Measurements from ENCODE around the gene RIMBP3C.
"Not testable (repeated sequence)": the region's sequence is repeated elsewhere in the genome, so short reads cannot be mapped to it uniquely, and the experiment has no call there.

RIMBP3C gene, protein sequence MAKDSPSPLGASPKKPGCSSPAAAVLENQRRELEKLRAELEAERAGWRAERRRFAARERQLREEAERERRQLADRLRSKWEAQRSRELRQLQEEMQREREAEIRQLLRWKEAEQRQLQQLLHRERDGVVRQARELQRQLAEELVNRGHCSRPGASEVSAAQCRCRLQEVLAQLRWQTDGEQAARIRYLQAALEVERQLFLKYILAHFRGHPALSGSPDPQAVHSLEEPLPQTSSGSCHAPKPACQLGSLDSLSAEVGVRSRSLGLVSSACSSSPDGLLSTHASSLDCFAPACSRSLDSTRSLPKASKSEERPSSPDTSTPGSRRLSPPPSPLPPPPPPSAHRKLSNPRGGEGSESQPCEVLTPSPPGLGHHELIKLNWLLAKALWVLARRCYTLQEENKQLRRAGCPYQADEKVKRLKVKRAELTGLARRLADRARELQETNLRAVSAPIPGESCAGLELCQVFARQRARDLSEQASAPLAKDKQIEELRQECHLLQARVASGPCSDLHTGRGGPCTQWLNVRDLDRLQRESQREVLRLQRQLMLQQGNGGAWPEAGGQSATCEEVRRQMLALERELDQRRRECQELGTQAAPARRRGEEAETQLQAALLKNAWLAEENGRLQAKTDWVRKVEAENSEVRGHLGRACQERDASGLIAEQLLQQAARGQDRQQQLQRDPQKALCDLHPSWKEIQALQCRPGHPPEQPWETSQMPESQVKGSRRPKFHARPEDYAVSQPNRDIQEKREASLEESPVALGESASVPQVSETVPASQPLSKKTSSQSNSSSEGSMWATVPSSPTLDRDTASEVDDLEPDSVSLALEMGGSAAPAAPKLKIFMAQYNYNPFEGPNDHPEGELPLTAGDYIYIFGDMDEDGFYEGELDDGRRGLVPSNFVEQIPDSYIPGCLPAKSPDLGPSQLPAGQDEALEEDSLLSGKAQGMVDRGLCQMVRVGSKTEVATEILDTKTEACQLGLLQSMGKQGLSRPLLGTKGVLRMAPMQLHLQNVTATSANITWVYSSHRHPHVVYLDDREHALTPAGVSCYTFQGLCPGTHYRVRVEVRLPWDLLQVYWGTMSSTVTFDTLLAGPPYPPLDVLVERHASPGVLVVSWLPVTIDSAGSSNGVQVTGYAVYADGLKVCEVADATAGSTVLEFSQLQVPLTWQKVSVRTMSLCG (N-terminal part only)

DNA sequence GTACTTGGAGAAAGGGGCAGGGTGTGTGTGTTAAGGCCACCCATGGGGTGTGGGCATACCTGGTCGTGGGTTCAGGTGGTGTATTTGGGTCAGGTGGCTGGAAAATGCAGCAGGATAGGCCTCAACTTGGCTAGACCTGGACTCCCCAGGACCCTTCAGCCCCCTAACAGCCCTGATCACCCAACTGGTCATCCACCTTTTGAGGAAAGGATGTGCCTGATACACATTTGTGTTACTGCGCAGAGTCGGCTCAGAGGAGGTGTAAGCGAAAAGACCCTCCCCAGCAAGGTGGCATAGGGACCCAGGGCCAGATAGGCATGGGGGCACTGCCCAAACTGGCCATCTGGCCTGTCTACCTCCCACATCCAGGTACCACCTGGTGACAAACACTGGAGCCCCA, at the start of gene RIMBP3C:
Gene RIMBP3C, minus strand, starts transcription at position 101 of the 400 bp plus-strand sequence. CDS start 485 bp downstream, outside the sequence.
- DNase-seq = not testable (repeated sequence)

DNA sequence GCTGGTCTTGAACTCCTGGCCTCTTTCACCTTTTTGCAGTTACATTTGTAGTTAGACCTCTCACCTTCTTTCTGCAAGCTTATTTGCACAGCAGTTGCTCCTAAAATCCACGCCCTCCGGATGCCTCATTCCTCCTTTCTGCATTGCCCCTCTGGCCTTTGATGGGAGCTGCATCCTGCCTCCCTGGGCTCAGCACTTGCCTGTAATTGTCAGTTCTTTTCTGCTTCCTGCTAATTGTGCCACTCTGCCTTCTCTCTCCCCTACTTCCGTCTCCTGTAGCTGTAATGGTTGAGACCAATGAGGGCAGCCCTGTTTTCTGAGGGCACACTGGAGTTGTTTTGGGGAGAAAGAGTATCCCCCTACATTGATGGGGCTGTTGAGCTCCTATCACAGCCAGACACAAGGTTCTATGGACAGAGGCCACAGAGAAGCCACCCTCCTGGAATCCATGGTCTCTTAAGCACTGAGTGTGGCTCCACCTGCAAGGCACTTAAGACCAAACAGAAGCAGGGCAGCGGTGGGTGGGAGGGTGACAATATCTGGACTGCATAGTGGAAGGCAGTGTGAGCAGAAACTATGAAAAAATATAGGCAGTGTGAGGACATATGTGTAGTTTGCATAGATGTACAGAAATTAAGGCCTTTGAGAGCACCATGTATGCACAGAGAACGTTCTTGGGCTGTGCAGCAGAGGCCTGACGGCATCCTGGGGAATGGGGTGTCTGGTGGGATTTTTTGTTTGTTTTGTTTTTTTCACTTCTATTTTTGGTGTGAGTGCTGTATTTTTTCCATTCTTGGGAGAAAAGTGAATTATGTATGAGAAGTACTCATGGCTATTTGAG, 48.0 kb upstream of the RIMBP3C start:
- DNase-seq = no peak

DNA sequence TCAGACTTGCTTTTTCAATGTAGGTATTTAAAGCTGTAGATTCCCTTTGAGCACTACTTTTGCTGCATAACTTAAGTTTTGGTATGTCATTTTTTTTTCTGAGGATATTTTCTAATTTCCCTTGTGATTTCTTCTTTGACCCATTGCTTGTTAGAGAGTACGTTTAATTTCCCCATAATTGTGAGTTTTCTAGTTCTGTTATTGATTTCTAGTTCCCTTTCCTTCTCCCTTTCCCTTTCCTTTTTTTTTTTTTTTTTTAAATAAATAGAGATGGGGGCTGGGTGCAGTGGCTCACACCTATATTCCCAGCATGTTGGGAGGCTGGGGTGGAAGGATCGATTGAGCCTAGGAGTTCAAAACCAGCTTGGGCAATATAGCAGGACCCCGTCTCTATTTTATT, 47.0 kb upstream of the RIMBP3C start:
- DNase-seq = no peak

DNA sequence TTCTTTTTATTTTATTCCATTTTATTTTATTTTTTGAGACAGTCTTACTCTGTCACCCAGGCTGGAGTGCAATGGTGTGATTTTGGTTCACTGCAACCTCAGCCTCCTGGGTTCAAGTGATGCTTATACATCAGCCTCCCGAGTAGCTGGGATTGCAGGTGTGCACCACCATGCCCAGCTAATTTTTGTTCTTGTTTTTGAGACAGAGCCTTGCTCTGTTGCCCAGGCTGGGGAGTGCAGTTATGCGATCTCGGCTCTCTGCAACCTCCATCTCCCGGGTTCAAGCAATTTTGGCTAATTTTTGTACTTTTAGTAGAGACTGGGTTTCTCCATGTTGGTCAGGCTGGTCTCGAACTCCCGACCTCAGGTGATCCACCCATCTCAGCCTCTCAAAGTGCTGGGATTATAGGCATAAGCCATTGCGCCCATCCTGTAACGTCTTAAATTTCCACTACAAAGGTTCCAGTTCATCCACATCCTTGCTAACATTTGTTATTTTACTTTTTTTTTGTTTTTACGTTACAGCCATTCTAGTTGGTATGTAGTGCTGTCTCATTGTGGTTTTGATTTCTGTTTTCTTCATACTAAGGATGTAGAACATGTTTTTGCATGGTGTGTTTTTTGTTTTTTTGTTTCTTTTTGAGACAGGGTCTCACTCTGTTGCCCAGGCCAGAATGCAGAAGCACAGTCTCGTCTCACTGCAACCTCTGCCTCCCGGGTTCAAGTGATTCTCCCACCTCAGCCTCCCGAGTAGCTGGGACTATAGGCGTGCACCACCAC, 45.3 kb upstream of the RIMBP3C start:
- not testable (repeated sequence) for DNase-seq

DNA sequence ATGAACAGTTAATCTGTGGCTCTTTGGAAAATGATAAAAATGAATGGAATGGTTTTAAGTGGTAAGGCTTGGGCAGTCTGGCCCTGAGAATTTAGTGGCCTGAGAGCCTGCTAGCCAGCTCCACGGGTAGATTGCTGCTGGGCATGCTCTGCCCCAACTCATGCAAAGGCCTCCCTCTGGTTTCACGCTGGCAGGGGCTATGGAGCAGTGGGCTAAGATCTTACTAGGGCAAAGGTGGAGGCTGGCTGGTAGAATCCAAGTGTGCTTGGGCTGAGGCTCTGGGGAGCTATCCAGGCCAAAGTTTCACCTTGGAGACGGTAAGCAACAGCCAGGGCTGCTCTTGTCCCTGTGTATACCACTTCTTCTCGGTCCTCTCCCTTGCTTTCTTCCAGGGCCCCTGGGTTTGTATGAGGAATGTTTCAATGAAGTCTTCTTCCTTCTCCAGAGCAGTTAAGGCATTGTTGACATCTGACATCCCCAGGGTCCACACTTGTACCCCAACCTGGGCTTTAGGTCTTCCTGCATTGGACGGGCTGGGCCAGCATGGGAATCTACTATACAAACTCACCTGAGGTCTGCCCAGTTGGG, 43.7 kb upstream of the RIMBP3C start:
- DNase-seq = no peak

DNA sequence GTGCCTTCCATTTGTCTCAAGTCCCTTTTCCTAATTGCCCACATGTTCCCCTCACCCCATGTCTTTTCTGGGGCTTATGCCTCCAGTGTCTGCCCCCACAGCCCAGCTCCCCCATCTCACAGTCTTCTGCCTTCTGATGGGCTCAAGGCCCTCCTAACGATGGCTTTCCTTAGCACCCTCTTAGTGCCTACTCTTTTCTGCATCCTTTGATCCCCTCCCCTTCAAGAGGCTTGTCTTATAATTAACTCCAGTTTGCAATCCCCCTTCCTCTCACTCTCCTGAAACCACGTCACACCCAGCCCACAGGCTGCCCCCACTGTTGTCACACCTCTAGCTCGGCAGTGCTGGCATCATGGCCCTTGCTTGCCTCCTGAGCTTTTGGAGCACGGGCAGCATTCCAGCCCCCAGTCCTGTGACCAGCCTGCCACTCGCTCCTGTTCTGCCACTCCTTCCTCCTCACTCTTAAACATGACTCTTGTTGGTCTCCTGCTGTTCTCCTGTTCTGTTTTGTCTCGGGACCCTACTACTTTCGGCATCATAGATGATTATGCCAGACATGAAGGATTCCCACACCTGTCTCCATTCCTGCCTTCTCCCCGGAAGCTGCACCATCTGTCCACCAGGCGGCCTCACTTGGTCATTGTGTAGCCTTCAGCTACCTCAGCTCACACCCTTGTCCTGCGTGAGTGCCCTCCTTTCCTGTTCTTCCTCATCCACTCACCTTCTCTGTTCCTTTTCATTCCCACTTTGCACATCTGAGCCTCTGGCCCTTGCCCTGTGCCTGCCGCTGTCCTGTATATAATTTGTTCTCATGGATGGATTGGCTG, 42.4 kb upstream of the RIMBP3C start:
- DNase-seq = no peak

DNA sequence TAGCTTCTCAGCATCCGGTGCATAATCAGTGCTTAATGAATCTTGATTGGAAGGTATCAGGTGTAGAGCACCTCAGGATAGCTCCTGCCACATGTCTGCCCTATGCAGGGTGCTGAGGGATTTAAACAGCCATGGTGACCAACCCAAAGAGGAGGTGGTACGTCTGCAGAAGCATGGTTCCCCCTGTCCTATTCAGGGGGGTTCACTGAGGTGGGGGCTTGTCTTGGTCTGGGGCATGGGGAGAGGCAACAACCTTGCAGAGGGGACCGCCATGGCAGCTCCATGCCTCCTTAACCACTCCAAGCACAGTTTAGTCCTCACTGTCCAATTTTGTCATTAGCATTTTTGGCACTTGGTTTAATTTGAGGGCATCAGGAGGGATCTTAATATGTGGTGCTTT, 41.2 kb upstream of the RIMBP3C start:
- no peak for DNase-seq

DNA sequence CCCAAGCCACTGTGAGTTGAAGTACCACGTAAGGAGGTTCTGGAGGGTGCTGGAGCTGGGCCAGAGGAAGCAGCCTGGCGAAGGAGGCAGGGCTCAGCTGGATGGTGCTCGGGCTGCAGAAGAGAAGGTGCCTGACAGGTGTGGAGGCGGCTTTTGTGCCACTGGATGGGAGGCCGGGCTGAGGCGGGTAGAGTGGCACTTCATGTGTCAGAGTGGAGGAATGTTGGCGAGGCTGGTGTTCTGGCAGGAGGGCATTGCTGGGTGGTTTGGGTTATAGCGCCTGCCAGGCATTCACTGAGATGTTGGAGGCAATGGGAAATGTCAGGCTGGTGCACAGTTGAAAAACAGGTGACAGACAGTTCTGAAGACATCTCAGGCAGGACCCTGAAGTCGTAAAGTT, 40.4 kb upstream of the RIMBP3C start:
- DNase-seq = no peak

DNA sequence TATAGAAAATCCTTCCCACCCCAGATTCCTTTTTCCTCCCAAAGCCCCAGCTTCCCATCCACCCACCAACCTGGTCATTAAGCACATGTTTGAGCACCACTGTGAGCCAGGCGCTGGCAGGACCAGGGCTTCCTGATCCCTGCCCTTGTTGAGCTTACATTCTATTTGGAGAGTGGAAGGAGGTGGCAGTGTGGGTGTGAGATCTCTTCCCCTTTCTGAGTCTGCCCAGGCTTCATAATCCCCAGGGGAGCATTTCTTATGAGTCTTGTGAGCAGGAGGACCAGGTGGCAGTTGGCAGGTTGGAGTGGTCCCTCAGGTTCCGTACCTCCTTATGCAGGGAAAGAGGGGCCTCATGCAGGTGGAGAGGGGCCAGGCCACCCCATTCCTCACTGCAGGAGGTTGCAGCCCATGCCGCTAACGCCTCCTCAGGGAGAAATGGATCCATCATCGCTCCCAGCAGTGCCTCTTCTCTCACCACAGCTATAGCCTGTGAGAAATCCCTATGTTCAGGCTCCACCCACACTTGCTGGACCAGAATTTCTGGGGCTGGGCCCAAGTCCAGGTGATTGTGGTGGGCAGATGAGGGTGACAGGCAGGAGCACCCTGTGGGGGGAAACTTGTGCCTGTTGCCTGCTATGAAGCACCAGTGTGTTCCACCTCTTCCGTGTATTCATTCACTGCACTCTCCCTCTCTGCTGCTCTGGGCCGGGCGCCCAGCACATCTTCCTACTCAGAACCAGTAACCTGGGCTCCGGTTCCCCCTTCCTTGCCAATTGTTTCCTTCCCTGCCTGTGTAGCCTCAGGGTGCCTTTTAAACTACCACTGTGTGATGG, 39.8 kb upstream of the RIMBP3C start:
- DNase-seq = no peak

DNA sequence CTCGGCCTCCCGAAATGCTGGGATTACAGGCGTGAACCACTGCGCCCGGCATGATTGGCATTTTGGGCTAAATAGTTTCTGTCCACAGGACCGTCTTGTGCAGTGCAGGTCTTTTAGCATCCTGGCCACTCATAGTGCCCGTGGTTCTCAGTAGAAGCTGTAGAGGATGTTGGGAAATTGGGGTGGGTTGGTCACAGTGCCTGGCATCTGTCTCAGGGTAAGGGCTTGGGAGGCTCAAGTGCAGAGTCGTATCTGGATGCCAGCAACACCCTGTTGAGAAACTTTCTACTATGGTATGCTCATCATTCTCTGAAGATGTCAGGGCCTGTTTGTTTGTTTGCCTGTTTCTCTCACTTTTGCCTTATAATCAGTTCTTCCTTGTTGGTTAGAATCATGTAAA, 38.1 kb upstream of the RIMBP3C start:
- no peak for DNase-seq

DNA sequence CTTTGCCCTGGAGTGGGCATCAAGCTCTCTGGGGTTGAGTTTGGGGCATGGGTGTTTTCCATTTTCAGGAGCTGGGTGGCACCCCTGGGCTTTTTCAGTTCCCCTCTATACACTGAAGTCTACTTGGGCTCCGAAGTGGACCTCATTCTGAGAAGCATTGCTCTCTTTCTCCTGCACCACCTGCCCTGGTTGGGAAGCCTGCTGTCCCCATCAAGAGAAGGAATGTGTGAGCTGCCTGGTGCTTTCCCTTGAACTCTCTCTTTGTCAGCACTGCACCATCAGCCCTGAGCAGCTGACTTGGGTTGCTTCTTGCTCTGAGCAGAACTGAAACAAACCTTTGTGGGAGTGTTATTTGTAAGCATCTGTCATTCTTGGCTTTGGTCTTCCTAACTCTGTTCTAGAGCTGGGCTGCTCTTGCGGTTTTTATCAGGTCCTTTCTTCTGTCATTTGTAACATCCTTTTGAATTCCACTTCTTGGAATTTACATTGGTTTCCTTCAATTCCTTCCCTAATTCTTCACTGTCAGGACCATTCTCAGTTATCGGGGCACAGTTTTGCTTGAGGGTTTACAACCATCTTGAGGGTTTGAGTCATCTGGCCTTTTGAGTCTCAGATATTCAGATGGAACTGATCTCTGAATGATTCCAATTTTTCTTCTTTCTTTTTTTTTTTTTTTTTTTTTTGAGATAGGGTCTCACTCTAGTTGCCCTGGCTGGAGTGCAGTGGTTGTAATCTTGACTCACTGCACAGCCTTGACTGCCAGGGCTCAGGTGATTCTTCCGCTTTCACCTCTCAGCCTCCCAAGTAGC, 36.7 kb upstream of the RIMBP3C start:
- no peak for DNase-seq

DNA sequence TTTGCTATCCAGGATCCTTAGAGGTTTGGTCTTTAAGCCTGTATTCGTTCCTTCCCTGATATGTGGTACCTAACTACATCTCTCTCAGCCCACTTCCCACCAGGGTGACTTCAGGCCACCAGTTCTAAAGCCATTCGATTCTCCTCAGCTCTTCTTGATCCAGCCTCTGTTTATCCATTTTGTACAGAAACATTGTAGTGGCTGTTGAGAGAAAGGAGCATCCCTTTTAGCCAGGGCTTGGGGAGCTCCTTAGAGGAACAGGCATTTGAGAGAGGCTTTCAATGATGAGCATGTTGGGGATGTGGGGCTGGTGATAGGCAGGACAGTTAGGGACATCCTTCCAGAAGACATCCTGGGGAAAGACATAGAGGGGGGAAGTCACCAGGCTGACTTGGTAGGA, 34.1 kb upstream of the RIMBP3C start:
- no peak for DNase-seq

DNA sequence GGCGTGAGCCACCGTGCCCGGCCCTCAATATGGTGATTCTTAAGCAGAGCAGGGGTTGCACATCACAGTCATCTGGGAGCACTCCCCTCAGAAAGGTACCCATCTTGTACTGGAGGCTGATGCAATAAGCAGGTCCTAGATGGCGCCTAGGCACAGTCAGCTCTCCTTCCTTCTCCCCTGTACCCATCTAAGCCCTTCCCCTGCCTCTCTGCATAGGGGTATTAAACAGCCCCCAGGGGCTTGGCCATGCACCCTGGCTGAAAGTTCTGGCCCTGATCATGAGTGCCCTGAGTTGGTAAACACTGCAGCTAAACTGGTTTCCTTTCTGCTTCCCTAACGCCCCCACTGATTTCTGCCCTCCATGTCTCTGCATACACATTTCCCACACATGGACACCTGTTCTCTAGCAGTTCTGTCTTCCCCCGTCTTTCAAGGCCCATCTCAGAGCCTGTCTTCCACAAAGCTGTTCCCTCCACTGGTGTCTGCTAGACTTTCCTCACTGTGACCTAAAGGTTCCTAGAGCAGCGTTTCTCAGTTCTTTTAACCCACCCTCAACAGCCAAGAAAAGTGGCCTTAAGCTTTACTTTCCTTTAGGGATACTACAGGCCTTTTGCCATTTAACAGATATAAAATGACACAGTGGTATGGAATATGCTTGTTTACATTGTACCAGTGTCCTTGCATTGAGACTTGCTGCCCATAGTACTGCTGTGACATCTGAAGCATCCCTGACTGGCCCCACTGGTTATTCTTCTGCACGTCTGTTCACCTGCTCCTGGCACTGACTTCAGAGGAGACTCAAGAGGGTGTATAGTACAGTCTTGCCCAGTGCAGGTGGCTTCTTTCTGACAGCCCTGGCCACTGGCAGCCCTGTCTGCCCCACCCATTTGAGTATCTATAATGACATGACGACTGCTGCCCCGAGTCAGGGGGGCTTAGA, 31.8 kb upstream of the RIMBP3C start:
- no peak for DNase-seq

DNA sequence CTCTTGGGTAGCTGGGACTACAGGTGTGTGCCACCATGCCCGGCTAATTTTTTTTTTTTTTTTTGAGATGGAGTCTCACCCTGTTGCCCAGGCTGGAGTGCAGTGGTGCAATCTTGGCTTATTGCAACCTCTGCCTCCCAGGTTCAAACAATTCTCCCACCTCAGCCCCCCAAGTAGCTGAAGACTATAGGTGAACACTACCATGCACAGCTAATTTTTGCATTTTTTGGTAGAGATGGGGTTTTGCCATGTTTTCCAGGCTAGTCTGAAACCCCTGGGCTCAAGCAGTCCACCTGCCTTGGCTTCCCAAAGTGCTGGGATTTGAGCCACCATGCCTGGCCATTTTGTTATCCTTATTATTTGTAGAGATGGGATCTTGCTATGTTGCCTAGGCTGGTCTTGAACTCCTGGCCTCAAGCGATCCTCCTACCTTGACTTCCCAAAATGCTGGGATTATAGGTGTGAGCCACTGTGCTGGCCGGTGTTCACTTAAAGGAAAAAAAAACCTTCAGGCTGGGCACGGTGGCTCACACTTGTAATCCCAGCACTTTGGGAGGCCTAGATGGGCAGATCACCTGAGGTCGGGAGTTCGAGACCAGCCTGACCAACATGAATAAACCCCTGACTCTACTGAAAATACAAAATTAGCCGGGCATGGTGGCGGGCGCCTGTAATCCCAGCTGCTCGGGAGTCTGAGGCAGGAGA, 29.9 kb upstream of the RIMBP3C start:
- not testable (repeated sequence) for DNase-seq

DNA sequence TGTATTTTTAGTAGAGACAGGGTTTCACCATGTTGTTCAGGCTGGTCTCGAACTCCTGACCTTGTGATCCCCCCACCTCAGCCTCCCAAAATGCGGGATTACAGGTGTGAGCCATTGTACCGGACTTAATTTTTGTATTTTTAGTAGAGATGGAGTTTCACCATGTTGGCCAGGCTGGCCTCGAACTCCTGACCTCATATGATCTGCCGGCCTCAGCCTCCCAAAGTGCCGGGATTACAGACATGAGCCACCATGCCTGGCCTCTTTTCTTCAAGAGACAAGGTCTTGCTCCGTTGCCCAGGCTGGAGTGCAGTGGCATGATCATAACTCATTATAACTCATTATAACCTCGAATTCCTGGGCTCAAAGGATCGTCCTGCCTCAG, 29.4 kb upstream of the RIMBP3C start:
- not testable (repeated sequence) for DNase-seq

DNA sequence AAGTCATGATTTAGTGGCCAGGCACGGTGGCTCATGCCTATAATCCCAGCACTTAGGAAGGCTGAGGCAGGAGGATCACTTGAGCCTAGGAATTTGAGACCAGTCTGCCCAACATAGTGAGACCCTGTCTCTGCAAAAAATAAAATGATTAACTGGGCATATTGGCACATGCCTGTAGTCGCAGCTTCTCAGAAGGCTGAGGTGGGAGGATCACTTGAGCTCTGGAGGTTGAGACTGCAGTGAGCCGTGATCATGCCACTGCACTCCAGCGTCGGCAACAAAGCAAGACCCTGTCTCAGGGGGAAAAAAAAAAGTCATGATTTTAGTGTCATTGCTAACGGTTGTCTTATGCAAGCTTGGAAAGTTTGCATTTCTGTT, 28.2 kb upstream of the RIMBP3C start:
- DNase-seq = no peak
